HUES48 (cell line): ENCODE results near the gene FGF5.

Experiments used
- H3K27ac ChIP-seq: one replicate; pipeline ENCODE4 v1.7.0; 2013; ENCODE audit warnings: low read depth, low read length, inconsistent platforms
- H3K27me3 ChIP-seq: 2 replicates; pipeline ENCODE4 v1.6.1; 2013; ENCODE audit warnings: mild to moderate bottlenecking, low read length; ENCODE audit not compliant: control insufficient read depth, insufficient read depth
- H3K36me3 ChIP-seq: 2 replicates; pipeline ENCODE4 v1.6.1; 2013; ENCODE audit warnings: low read length; ENCODE audit not compliant: control insufficient read depth, insufficient read depth
- H3K4me1 ChIP-seq: 2 replicates; pipeline ENCODE4 v1.6.1; 2013; ENCODE audit warnings: mild to moderate bottlenecking, low read length; ENCODE audit not compliant: control insufficient read depth, insufficient read depth
- H3K4me3 ChIP-seq: 2 replicates; pipeline ENCODE4 v1.5.1; 2013; ENCODE audit warnings: mild to moderate bottlenecking, low read depth, low read length
- H3K9ac ChIP-seq: 2 replicates; pipeline ENCODE4 v1.6.1; 2013; ENCODE audit warnings: mild to moderate bottlenecking, low read depth, low read length, moderate library complexity
- H3K9me3 ChIP-seq: 2 replicates; pipeline ENCODE4 v1.6.1; 2013; ENCODE audit warnings: low read length; ENCODE audit not compliant: control insufficient read depth, insufficient read depth

Gene FGF5

GRCh38 chr4:80254114-80254513 is 12.3 kb upstream of the FGF5 start:
- Histone ChIP-seq H3K27me3 (peaks cover 17% of the 10 kb centered on the region), H3K9me3 (no peaks in the 10 kb centered on the region), H3K36me3 (no peaks in the 10 kb centered on the region), H3K4me3 (no peak overlapping the region), H3K27ac (no peak overlapping the region), H3K4me1 (peaks cover 6% of the 10 kb centered on the region; the same call in 1 of the 2 replicates), H3K9ac (no peak overlapping the region)

GRCh38 chr4:80255329-80256095 is 11.0 kb upstream of the FGF5 start:
- Histone ChIP-seq H3K9ac (no peak overlapping the region), H3K4me1 (peaks cover 7% of the 10 kb centered on the region; the same call in 1 of the 2 replicates), H3K36me3 (no peaks in the 10 kb centered on the region), H3K9me3 (no peaks in the 10 kb centered on the region), H3K27me3 (peaks cover 31% of the 10 kb centered on the region), H3K4me3 (no peak overlapping the region), H3K27ac (no peak overlapping the region)

GRCh38 chr4:80257851-80258250 is 8.6 kb upstream of the FGF5 start:
- H3K9ac ChIP-seq: no peak overlapping the region
- H3K4me3 ChIP-seq: no peak overlapping the region

GRCh38 chr4:80259012-80259411 is 7.5 kb upstream of the FGF5 start:
- peaks cover 66% of the 10 kb centered on the region for H3K27me3 ChIP-seq
- H3K36me3 ChIP-seq: no peaks in the 10 kb centered on the region
- no peak overlapping the region for H3K9ac ChIP-seq
- H3K27ac ChIP-seq: no peak overlapping the region
- no peaks in the 10 kb centered on the region for H3K9me3 ChIP-seq
- H3K4me1 ChIP-seq: peaks cover 11% of the 10 kb centered on the region; the same call in 1 of the 2 replicates
- H3K4me3 ChIP-seq: no peak overlapping the region

More at GRCh38 chr4:80257851-80258250, 8.6 kb upstream of the FGF5 start:
- Histone ChIP-seq H3K4me1 (peaks cover 7% of the 10 kb centered on the region; the same call in 1 of the 2 replicates), H3K27me3 (peaks cover 55% of the 10 kb centered on the region), H3K27ac (no peak overlapping the region), H3K9me3 (no peaks in the 10 kb centered on the region), H3K36me3 (no peaks in the 10 kb centered on the region)

- peaks cover 74% of the 10 kb centered on the region for H3K27me3 ChIP-seq
- no peak overlapping the region for H3K27ac ChIP-seq
- no peak overlapping the region for H3K9ac ChIP-seq
- H3K36me3 ChIP-seq: no peaks in the 10 kb centered on the region
- H3K4me1 ChIP-seq: peaks cover 12% of the 10 kb centered on the region; the same call in 1 of the 2 replicates
- H3K4me3 ChIP-seq: no peak overlapping the region
- no peaks in the 10 kb centered on the region for H3K9me3 ChIP-seq
Measured at GRCh38 chr4:80259817-80260216, 6.6 kb upstream of the FGF5 start.

- Histone ChIP-seq H3K9me3 (no peaks in the 10 kb centered on the region), H3K9ac (no peak overlapping the region), H3K36me3 (no peaks in the 10 kb centered on the region), H3K27ac (no peak overlapping the region), H3K27me3 (peaks cover 87% of the 10 kb centered on the region), H3K4me1 (peaks cover 22% of the 10 kb centered on the region), H3K4me3 (no peak overlapping the region)
Measured at GRCh38 chr4:80261989-80262600, 4.4 kb upstream of the FGF5 start.

GRCh38 chr4:80263541-80264351 is 2.7 kb upstream of the FGF5 start:
- Histone ChIP-seq H3K36me3 (no peaks in the 10 kb centered on the region), H3K27ac (no peak overlapping the region), H3K4me3 (peak overlapping the region; percentile 33), H3K9me3 (no peaks in the 10 kb centered on the region), H3K27me3 (peaks cover 100% of the 10 kb centered on the region), H3K9ac (no peak overlapping the region), H3K4me1 (peaks cover 26% of the 10 kb centered on the region)

GRCh38 chr4:80264352-80264647 is 2.2 kb upstream of the FGF5 start:
- H3K9me3 ChIP-seq: no peaks in the 10 kb centered on the region
- H3K27me3 ChIP-seq: peaks cover 100% of the 10 kb centered on the region
- no peaks in the 10 kb centered on the region for H3K36me3 ChIP-seq
- H3K4me3 ChIP-seq: no peak overlapping the region
- peaks cover 25% of the 10 kb centered on the region for H3K4me1 ChIP-seq
- no peak overlapping the region for H3K9ac ChIP-seq
- H3K27ac ChIP-seq: no peak overlapping the region

GRCh38 chr4:80264825-80265224 is 1.6 kb upstream of the FGF5 start:
- no peak overlapping the region for H3K4me3 ChIP-seq
- H3K36me3 ChIP-seq: no peaks in the 10 kb centered on the region
- no peak overlapping the region for H3K27ac ChIP-seq
- H3K9ac ChIP-seq: no peak overlapping the region
- peaks cover 100% of the 10 kb centered on the region for H3K27me3 ChIP-seq
- peaks cover 25% of the 10 kb centered on the region for H3K4me1 ChIP-seq
- no peaks in the 10 kb centered on the region for H3K9me3 ChIP-seq

- Histone ChIP-seq H3K4me1 (peaks cover 25% of the 10 kb centered on the region), H3K9me3 (no peaks in the 10 kb centered on the region), H3K9ac (no peak overlapping the region), H3K36me3 (no peaks in the 10 kb centered on the region), H3K27me3 (peaks cover 100% of the 10 kb centered on the region), H3K27ac (no peak overlapping the region), H3K4me3 (peak overlapping the region; percentile 51)
Measured at GRCh38 chr4:80265571-80266252, 752 bp upstream of the FGF5 start.
